ENCODE data around the gene ELL2.

The ELL2 gene

DNA sequence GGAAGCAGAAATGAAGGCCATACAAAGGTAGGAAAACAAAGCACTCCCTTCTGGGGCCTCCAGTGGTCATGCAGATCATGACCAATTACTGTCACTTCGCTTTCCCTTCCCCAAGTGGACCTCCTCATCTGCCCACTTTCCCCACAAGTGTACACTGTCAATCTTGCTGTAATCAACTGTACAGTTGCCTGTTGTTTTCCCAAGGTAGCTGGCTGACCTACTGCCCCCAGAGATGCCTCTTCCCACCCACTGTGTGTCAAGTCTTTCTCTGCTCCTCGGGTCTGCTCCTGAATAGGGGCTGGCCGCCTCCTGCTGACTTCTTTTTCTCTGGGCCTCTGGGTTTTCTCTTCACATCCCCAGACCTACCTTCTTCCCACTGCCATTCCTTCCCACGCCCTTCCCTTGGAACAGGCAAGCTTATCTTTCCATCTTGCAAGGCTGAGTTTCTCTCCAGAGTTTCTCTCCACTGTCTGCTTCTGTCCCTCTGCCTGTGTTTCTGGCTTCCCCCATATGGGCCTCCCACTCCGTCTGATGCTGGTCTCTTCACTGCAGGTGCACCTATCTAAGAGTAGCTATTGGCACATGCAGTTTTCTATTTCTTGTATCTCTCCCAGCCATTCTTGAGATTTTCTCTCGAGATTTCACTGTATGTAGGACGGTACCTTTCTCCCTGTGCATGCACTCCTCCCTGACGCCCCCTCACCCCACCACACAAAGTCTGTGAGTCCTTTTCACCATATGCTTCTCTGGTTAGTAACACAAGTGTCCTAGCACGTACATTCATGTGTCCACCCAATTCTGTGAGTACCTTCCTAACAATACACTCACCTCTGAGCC is 2.4 kb downstream of the ELL2 start:
- Histone ChIP-seq H3K36me3 (no peaks in the 10 kb centered on the region), H3K27ac (peak overlapping the region; percentile 99), H3K27me3 (no peaks in the 10 kb centered on the region), H3K4me3 (ENCODE audit: low read depth in 1 of 2, low read length in 1 of 2) (peak overlapping the region in 1 of 2 experiments; percentile 98), H3K4me1 (ENCODE audit: control insufficient read depth in 1 of 2, insufficient read depth in 1 of 2, low read depth in 1 of 2, low read length in 1 of 2) (peaks cover 64 to 65% of the 10 kb centered on the region in 2 experiments), H3K9me3 (no peaks in the 10 kb centered on the region)
- TF ChIP-seq, protein P1, sequence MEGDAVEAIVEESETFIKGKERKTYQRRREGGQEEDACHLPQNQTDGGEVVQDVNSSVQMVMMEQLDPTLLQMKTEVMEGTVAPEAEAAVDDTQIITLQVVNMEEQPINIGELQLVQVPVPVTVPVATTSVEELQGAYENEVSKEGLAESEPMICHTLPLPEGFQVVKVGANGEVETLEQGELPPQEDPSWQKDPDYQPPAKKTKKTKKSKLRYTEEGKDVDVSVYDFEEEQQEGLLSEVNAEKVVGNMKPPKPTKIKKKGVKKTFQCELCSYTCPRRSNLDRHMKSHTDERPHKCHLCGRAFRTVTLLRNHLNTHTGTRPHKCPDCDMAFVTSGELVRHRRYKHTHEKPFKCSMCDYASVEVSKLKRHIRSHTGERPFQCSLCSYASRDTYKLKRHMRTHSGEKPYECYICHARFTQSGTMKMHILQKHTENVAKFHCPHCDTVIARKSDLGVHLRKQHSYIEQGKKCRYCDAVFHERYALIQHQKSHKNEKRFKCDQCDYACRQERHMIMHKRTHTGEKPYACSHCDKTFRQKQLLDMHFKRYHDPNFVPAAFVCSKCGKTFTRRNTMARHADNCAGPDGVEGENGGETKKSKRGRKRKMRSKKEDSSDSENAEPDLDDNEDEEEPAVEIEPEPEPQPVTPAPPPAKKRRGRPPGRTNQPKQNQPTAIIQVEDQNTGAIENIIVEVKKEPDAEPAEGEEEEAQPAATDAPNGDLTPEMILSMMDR (IDR thresholded peaks at IDR 0.05) = no peak

DNA sequence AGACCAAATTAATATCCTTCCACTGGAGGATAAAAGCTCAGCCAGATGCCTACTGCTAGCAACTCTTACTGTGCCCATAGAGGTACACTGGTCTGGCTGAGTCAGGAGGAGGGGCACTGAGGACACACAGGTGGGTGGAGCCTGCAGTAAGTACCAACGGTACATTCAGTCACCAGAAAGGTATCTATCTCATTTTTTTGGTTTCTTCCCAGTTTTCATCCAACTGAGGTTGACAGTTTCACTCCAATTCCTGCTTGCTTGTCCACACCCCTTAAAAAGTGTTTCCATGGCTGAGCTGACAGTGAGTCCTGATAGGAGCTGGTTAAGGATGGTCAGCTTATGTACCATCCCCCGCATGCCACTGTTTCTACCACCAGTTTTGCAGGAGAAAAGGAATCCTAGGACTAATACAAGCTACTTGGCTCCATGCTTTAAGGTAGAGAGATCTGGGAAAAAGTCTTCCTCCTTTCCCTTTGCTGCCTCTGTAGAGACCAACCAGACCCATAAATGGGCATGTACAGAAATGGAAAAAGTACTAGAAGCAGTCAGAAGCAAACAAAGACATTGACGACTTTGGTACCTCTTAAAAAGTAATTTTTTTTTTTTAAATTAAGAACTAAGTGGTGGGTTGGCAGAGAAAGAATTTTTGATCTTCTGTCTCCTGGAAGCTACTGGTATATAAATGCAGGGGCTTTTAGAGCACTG is 3.2 kb downstream of the ELL2 start:
- Histone ChIP-seq H3K36me3 (no peaks in the 10 kb centered on the region), H3K9me3 (no peaks in the 10 kb centered on the region), H3K4me3 (ENCODE audit: low read depth in 1 of 2, low read length in 1 of 2) (no peak overlapping the region), H3K27me3 (no peaks in the 10 kb centered on the region), H3K27ac (peak overlapping the region; percentile 99), H3K4me1 (ENCODE audit: control insufficient read depth in 1 of 2, insufficient read depth in 1 of 2, low read depth in 1 of 2, low read length in 1 of 2) (peaks cover 64 to 65% of the 10 kb centered on the region in 2 experiments)
- TF ChIP-seq, protein P1 (IDR thresholded peaks at IDR 0.05) = no peak

DNA sequence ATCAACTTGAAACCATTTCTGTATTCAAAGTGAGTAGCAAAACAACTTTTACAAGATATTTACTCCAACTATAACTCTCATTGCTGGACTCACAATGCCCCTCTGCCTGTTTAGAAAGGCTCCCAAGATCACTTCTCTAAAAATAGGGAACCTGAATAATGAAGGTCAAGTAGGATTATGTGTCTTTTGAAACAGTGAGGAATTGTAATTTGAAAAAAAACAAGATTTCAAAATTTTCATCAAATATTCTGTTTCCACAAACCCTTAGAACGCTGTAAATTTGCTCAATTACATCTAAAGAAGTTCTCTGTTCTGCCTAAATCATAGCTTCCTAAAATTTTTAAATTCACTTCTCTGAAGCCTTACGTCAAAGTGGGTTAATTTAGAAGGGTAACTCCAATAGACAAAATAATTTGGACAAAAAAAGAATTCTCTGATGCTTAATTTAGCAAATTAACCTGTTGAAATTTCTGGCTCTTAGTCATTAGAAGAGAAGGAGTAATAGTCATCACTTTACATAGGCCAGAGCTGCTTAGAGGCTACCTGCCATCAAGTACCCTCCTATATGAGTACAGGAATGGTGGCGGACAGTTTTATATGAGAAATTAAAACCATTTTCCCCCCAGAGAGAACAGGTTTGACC is 4.0 kb downstream of the ELL2 start:
- peaks cover 63 to 64% of the 10 kb centered on the region in 2 experiments for H3K4me1 ChIP-seq (ENCODE audit: control insufficient read depth in 1 of 2, insufficient read depth in 1 of 2, low read depth in 1 of 2, low read length in 1 of 2)
- H3K27ac ChIP-seq = peak overlapping the region; percentile 99
- TF ChIP-seq, protein P1 (IDR thresholded peaks at IDR 0.05) = no peak
- H3K27me3 ChIP-seq = no peaks in the 10 kb centered on the region
- no peaks in the 10 kb centered on the region for H3K36me3 ChIP-seq
- no peak overlapping the region for H3K4me3 ChIP-seq (ENCODE audit: low read depth in 1 of 2, low read length in 1 of 2)
- H3K9me3 ChIP-seq = no peaks in the 10 kb centered on the region

DNA sequence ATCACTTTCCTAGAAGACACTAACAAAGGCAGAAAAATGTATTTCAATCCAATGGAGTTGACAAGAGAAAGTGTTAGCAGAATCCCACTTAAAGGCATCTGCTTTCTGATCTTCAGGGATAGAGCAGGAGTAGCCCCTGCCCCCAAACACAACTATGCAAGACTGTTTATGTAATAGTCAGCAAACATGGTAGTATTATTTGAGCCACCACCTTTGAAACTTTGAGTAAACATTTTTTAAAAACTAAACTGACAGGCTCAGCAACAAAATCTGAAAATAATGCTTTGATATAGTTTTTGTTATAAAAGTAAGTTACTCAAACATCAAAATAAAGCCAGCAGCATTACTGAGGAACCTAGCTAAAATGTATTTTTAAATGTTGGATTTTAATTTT is 4.8 kb downstream of the ELL2 start:
- no peaks in the 10 kb centered on the region for H3K27me3 ChIP-seq
- H3K36me3 ChIP-seq = no peaks in the 10 kb centered on the region
- no peaks in the 10 kb centered on the region for H3K9me3 ChIP-seq
- TF ChIP-seq, protein P1 (IDR thresholded peaks at IDR 0.05) = no peak
- H3K4me1 ChIP-seq (ENCODE audit: control insufficient read depth in 1 of 2, insufficient read depth in 1 of 2, low read depth in 1 of 2, low read length in 1 of 2) = peaks cover 57 to 63% of the 10 kb centered on the region in 2 experiments
- H3K4me3 ChIP-seq (ENCODE audit: low read depth in 1 of 2, low read length in 1 of 2) = no peak overlapping the region
- peak overlapping the region; percentile 42 for H3K27ac ChIP-seq

DNA sequence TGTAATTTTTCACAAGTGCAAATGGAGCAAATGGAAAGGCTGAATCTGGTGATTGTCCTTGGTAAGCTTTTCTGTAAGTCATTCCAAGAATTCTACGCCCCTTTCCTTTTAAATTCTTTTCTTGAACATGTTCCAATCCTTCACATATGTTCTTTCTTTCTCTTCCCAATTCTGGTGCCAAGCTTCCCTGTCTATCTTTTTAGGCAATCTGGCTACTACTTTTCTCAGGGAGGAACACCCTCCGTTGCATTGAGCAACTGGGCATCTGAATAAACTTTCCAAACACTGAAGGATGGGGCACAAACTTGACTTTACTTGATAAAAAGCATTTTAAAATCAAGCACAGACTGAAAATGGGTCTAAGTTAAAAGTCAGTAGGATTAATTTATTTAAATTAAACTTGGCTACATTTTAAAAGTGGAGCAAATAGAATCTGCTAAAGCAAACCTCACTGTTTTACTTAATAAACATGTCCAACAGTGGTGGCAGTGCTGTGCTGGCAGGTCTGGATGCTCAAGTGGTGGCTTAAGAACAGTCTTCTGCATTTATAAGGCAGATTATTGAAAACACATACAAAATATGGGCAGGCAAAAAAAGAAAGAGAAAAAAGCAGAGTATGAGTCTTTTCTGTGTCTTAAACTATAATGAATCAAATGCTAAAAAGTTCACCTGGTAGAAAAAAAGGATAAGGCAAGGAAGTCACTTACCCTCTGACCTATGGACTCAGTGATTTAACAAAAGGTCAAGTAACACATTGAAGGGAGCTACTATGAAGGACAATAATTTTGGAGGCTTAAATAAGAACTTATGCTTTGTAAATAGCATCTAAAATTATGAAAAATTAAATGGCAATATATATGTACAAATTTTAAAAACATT is 5.4 kb downstream of the ELL2 start:
- TF ChIP-seq, protein P1 (IDR thresholded peaks at IDR 0.05) = no peak
- H3K27ac ChIP-seq = peak overlapping the region; percentile 42
- no peaks in the 10 kb centered on the region for H3K36me3 ChIP-seq
- H3K27me3 ChIP-seq = no peaks in the 10 kb centered on the region
- H3K4me3 ChIP-seq (ENCODE audit: low read depth in 1 of 2, low read length in 1 of 2) = no peak overlapping the region
- no peaks in the 10 kb centered on the region for H3K9me3 ChIP-seq
- H3K4me1 ChIP-seq (ENCODE audit: control insufficient read depth in 1 of 2, insufficient read depth in 1 of 2, low read depth in 1 of 2, low read length in 1 of 2) = peaks cover 57 to 63% of the 10 kb centered on the region in 2 experiments

All from neutrophil (primary cell).